GM21786 (cell line): ENCODE measurements around the gene SCGB1C2.
"Not testable (repeated sequence)": the region's sequence is repeated elsewhere in the genome, so short reads cannot be mapped to it uniquely, and the experiment has no call there.

Experiments used
- ATAC-seq: cut with Tn5 transposase; IDR thresholded peaks from one replicate; pipeline ENCODE4 v1.9.1; 2021; ENCODE audit not compliant: unreplicated experiment

The SCGB1C2 gene

GRCh38 chr17:148757-149156 is 11.4 kb downstream of the SCGB1C2 start:
- no peak for ATAC-seq

GRCh38 chr17:149231-149630 is 11.9 kb downstream of the SCGB1C2 start:
- ATAC-seq = no peak

GRCh38 chr17:149897-150584 is 12.7 kb downstream of the SCGB1C2 start:
- ATAC-seq = no peak

GRCh38 chr17:151004-151403 is 13.6 kb downstream of the SCGB1C2 start:
- ATAC-seq = no peak

GRCh38 chr17:151886-152859 is 14.8 kb downstream of the SCGB1C2 start:
- no peak for ATAC-seq

- ATAC-seq = no peak
These were observed 15.6 kb downstream of the SCGB1C2 start for GRCh38 chr17:152860-153420.

- no peak for ATAC-seq
These were observed 16.5 kb downstream of the SCGB1C2 start for GRCh38 chr17:153851-154250.

GRCh38 chr17:155576-155975 is 18.2 kb downstream of the SCGB1C2 start:
- ATAC-seq = no peak

- ATAC-seq = no peak
These were observed 18.8 kb downstream of the SCGB1C2 start for GRCh38 chr17:156094-156621.

GRCh38 chr17:156946-157345 is 19.6 kb downstream of the SCGB1C2 start:
- ATAC-seq = no peak

GRCh38 chr17:157901-158300 is 20.5 kb downstream of the SCGB1C2 start:
- no peak for ATAC-seq

GRCh38 chr17:158379-158778 is 21.0 kb downstream of the SCGB1C2 start:
- ATAC-seq = no peak

GRCh38 chr17:159609-160008 is 22.2 kb downstream of the SCGB1C2 start:
- no peak for ATAC-seq

- ATAC-seq = no peak
These were observed 23.0 kb downstream of the SCGB1C2 start for GRCh38 chr17:160336-160735.

- no peak for ATAC-seq
These were observed 24.1 kb downstream of the SCGB1C2 start for GRCh38 chr17:161481-161880.

GRCh38 chr17:162689-163088 is 25.3 kb downstream of the SCGB1C2 start:
- no peak for ATAC-seq

- no peak for ATAC-seq
These were observed 26.2 kb downstream of the SCGB1C2 start for GRCh38 chr17:163514-164098.

- ATAC-seq = no peak
These were observed 27.2 kb downstream of the SCGB1C2 start for GRCh38 chr17:164303-165235.

- ATAC-seq = no peak
These were observed 28.6 kb downstream of the SCGB1C2 start for GRCh38 chr17:165939-166338.

- ATAC-seq = not testable (repeated sequence)
These were observed 31.2 kb downstream of the SCGB1C2 start for GRCh38 chr17:168614-169013.
